Breast epithelium (tissue), 3 donors: ENCODE results near the gene KRT78.

Experiments
- CTCF ChIP-seq, 3 donors: fragments of 450-650 bp; IDR thresholded peaks; one replicate each; pipeline ENCODE4 v1.5.1; 2016 to 2017; ENCODE audit warnings: antibody characterized with exemption in 3 of 3, mild to moderate bottlenecking in 3 of 3, moderate library complexity in 3 of 3
- POLR2AphosphoS5 ChIP-seq, 3 donors: sonication (generic); formaldehyde crosslinking; IDR thresholded peaks; one replicate each; pipeline ENCODE4 v1.6.1; 2017; ENCODE audit warnings: antibody characterized with exemption in 3 of 3

DNA sequence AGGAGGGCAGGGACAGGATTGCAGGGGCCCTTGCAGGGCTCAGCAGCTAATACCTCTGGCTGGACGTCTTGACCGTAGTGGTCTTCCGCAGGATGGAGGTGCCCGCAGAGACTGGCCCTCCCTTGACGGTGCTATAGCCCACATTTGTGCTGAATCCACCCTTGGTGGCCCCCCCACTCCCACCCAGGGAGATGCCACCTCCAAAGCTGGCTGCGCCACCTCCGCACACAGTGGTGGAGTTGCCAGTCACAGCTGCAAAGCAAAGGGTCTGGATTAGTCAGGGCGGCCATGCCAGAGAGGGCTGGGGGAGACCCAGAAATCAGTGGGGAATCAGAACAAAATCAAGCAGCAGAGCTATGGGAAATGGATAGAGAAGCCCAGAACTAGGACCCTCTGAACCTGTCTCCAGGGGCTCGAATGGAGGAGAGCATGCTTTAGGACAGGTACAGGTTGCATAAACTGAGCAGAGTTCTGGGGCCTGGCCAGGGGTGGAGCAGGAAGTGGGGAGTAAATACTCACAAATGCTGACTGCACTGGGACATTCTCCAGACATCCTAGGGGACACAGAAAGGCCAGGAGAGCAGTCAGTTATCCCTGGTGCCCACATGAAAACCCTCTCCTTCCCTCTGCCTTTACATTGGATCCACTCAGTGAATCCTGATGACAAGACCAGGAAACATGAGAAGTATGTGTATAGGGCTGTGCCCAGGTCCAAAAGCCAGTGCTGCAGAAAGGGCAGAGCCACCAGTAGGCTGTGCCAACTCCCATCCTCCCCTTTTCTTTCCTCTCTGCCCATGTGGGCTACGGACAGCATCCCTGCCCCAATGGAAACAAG lies 26.8 kb downstream of the KRT78 start:
- no peak for TF ChIP-seq CTCF (IDR thresholded peaks at IDR 0.05)
- TF ChIP-seq POLR2AphosphoS5 (IDR thresholded peaks at IDR 0.05) = no peak
